SW480 (cell line): Measurements from ENCODE around the gene SLX9.

Experiments used
- DNase-seq: peaks from one replicate; pipeline ENCODE4 v3.0.0-alpha.2; 2016; ENCODE audit warnings: low spot score

The SLX9 gene

GRCh38 chr21:44991538-44992483, 52.0 kb downstream of the SLX9 start:
- DNase-seq = no peak

- DNase-seq = no peak
Observed at GRCh38 chr21:44992608-44993031, 52.8 kb downstream of the SLX9 start.

GRCh38 chr21:44993321-44994046, 53.7 kb downstream of the SLX9 start:
- no peak for DNase-seq

GRCh38 chr21:44994047-44994694, 54.3 kb downstream of the SLX9 start:
- no peak for DNase-seq

- DNase-seq = no peak
Observed at GRCh38 chr21:44994695-44995342, 55.0 kb downstream of the SLX9 start.

- no peak for DNase-seq
Observed at GRCh38 chr21:44995343-44995941, 55.6 kb downstream of the SLX9 start.

- no peak for DNase-seq
Observed at GRCh38 chr21:44996096-44996495, 56.3 kb downstream of the SLX9 start.

GRCh38 chr21:44996501-44996921, 56.7 kb downstream of the SLX9 start:
- no peak for DNase-seq

- no peak for DNase-seq
Observed at GRCh38 chr21:44996983-44997936, 57.4 kb downstream of the SLX9 start.

- no peak for DNase-seq
Observed at GRCh38 chr21:44998086-44998620, 58.3 kb downstream of the SLX9 start.

GRCh38 chr21:44998621-44999427, 59.0 kb downstream of the SLX9 start:
- no peak for DNase-seq

- no peak for DNase-seq
Observed at GRCh38 chr21:44999428-44999971, 59.7 kb downstream of the SLX9 start.

GRCh38 chr21:44999972-45000636, 60.3 kb downstream of the SLX9 start:
- DNase-seq = no peak

GRCh38 chr21:45000637-45001133, 60.9 kb downstream of the SLX9 start:
- no peak for DNase-seq

- no peak for DNase-seq
Observed at GRCh38 chr21:45001134-45002095, 61.6 kb downstream of the SLX9 start.

- no peak for DNase-seq
Observed at GRCh38 chr21:45002381-45003204, 62.8 kb downstream of the SLX9 start.
